GM21825 (cell line): Measurements from ENCODE around the gene PTGDS.

Experiments
- ATAC-seq: cut with Tn5 transposase; IDR thresholded peaks from one replicate; pipeline ENCODE4 v1.9.1; 2021; ENCODE audit warnings: mild to moderate bottlenecking, moderate library complexity; ENCODE audit not compliant: unreplicated experiment

Gene PTGDS

GRCh38 chr9:136957461-136957860 lies 19.8 kb upstream of the PTGDS start:
- no peak for ATAC-seq

GRCh38 chr9:136957901-136958300 lies 19.4 kb upstream of the PTGDS start:
- ATAC-seq: no peak

- no peak for ATAC-seq
Measured at GRCh38 chr9:136958473-136958872, 18.8 kb upstream of the PTGDS start.

GRCh38 chr9:136958898-136959850 lies 18.1 kb upstream of the PTGDS start:
- ATAC-seq: no peak

- no peak for ATAC-seq
Measured at GRCh38 chr9:136960212-136960937, 16.9 kb upstream of the PTGDS start.

- ATAC-seq: no peak
Measured at GRCh38 chr9:136960938-136961275, 16.4 kb upstream of the PTGDS start.

- ATAC-seq: no peak
Measured at GRCh38 chr9:136961279-136962065, 15.8 kb upstream of the PTGDS start.

GRCh38 chr9:136962163-136962562 lies 15.1 kb upstream of the PTGDS start:
- ATAC-seq: no peak

GRCh38 chr9:136962701-136963248 lies 14.5 kb upstream of the PTGDS start:
- ATAC-seq: no peak

GRCh38 chr9:136963341-136963740 lies 14.0 kb upstream of the PTGDS start:
- no peak for ATAC-seq

GRCh38 chr9:136963751-136964150 lies 13.6 kb upstream of the PTGDS start:
- no peak for ATAC-seq

- ATAC-seq: no peak
Measured at GRCh38 chr9:136964171-136964689, 13.1 kb upstream of the PTGDS start.

- no peak for ATAC-seq
Measured at GRCh38 chr9:136964833-136965422, 12.4 kb upstream of the PTGDS start.

- ATAC-seq: no peak
Measured at GRCh38 chr9:136965771-136966484, 11.4 kb upstream of the PTGDS start.

- no peak for ATAC-seq
Measured at GRCh38 chr9:136968333-136969127, 8.8 kb upstream of the PTGDS start.

- no peak for ATAC-seq
Measured at GRCh38 chr9:136969150-136969549, 8.2 kb upstream of the PTGDS start.

GRCh38 chr9:136969774-136970173 lies 7.5 kb upstream of the PTGDS start:
- no peak for ATAC-seq

GRCh38 chr9:136970361-136970760 lies 6.9 kb upstream of the PTGDS start:
- ATAC-seq: no peak

GRCh38 chr9:136971746-136972145 lies 5.6 kb upstream of the PTGDS start:
- no peak for ATAC-seq
